GM23248 (cell line): ENCODE data around the gene TBX1. TPM values are rescaled to one million over a fixed set of nuclear protein-coding genes. Genes with fewer than 3 reads are reported as not detected.

ENCODE experiments used
- DNase-seq: peaks from one replicate; pipeline ENCODE4 v3.0.0-alpha.2; 2015
- H2AFZ ChIP-seq: fragments of 200-600 bp; sonication (generic); 2 replicates; pipeline ENCODE4 v1.6.1; 2016; ENCODE audit warnings: antibody characterized with exemption
- H3F3A ChIP-seq: fragments of 200-600 bp; sonication (generic); 2 replicates; pipeline ENCODE4 v1.6.1; 2016; ENCODE audit warnings: mild to moderate bottlenecking, antibody characterized with exemption, mixed run types; ENCODE audit not compliant: insufficient read depth
- H3K27ac ChIP-seq: fragments of 200-600 bp; sonication (generic); 2 replicates; pipeline ENCODE4 v1.5.1; 2016; ENCODE audit warnings: mild to moderate bottlenecking
- H3K27me3 ChIP-seq: fragments of 200-600 bp; sonication (generic); replicated peaks from 2 replicates; pipeline ENCODE4 v1.6.1; 2016; ENCODE audit warnings: mild to moderate bottlenecking; ENCODE audit not compliant: insufficient read depth
- H3K36me3 ChIP-seq: fragments of 200-600 bp; sonication (generic); 2 replicates; pipeline ENCODE4 v1.6.1; 2016; ENCODE audit warnings: low read depth, mild to moderate bottlenecking
- H3K4me1 ChIP-seq: fragments of 200-600 bp; sonication (generic); 2 replicates; pipeline ENCODE4 v1.6.1; 2016; ENCODE audit warnings: mild to moderate bottlenecking; ENCODE audit not compliant: insufficient read depth
- H3K4me2 ChIP-seq: fragments of 200-600 bp; sonication (generic); one replicate; pipeline ENCODE4 v1.6.1; 2016; ENCODE audit warnings: mild to moderate bottlenecking; ENCODE audit not compliant: unreplicated experiment
- H3K4me3 ChIP-seq: fragments of 200-600 bp; sonication (generic); 2 replicates; pipeline ENCODE4 v1.5.1; 2016; ENCODE audit warnings: mild to moderate bottlenecking
- H3K79me2 ChIP-seq: fragments of 200-600 bp; sonication (generic); 2 replicates; pipeline ENCODE4 v1.6.1; 2016; ENCODE audit warnings: mild to moderate bottlenecking; ENCODE audit not compliant: insufficient read depth
- H3K9ac ChIP-seq: fragments of 200-600 bp; sonication (generic); 2 replicates; pipeline ENCODE4 v1.6.1; 2016; ENCODE audit warnings: mild to moderate bottlenecking
- H3K9me2 ChIP-seq: fragments of 200-600 bp; sonication (generic); 2 replicates; pipeline ENCODE4 v1.6.1; 2016; ENCODE audit warnings: mixed run types, mild to moderate bottlenecking, moderate library complexity; ENCODE audit not compliant: insufficient read depth
- H3K9me3 ChIP-seq: fragments of 200-600 bp; sonication (generic); one replicate; pipeline ENCODE4 v1.6.1; 2017; ENCODE audit warnings: low read depth
- H4K20me1 ChIP-seq: fragments of 200-600 bp; sonication (generic); 2 replicates; pipeline ENCODE4 v1.6.0; 2016; ENCODE audit not compliant: insufficient read depth
- EZH2 ChIP-seq: fragments of 200-600 bp; sonication (generic); IDR thresholded peaks from 2 replicates; pipeline ENCODE4 v1.6.1; 2018; ENCODE audit warnings: antibody characterized with exemption, mild to moderate bottlenecking; ENCODE audit not compliant: insufficient read depth, poor library complexity, severe bottlenecking
- EZH2phosphoT487 ChIP-seq: fragments of 200-600 bp; sonication (generic); IDR thresholded peaks from 2 replicates; pipeline ENCODE4 v1.6.1; 2018; ENCODE audit warnings: antibody characterized with exemption, moderate library complexity, mild to moderate bottlenecking, low read depth; ENCODE audit not compliant: insufficient read depth
- WGBS, 2 experiments: methylation state at CpG; one replicate each; pipeline ENCODE4 v1.1.6; 2015 to 2017; ENCODE audit warnings: low lambda C conversion rate in 2 of 2, low coverage in 1 of 2; ENCODE audit errors: missing lambda C conversion rate in 2 of 2; 5-methylcytosine and 5-hydroxymethylcytosine counted together
- in situ Hi-C: fragments of 300-500 bp; cut with MboI; formaldehyde crosslinking; loops from 2 replicates; pipeline ENCODE4 v1.15.0; 2020
- polyA plus RNA-seq: library from polyadenylated mRNA; unstranded; fragments of >200 nt; fragmentation: Nextera tagmentation; extraction: Ambion mirVana; gene quantifications from 2 replicates; pipeline ENCODE4 v1.2.1, GENCODE V29; 2016
- total RNA-seq: library from RNA; depleted of rRNA; stranded (reverse); fragments of >200 nt; shearing (Covaris generic); gene quantifications from 2 replicates; pipeline ENCODE4 v1.2.3, GENCODE V29; 2014

TBX1 gene
- total and polyA plus RNA-seq, 2 experiments from 2014 or later = 2.8 to 4.6 TPM

GRCh38 chr22:19753090-19753842 is 7.3 kb upstream of the TBX1 start:
- TF ChIP-seq EZH2 (no peak), EZH2phosphoT487 (no peak)
- no peak overlapping the region for H3K27ac ChIP-seq
- H3K9me3 ChIP-seq = no peaks in the 10 kb centered on the region
- no peaks in the 10 kb centered on the region for H3K9me2 ChIP-seq
- H3K79me2 ChIP-seq = no peaks in the 10 kb centered on the region
- 0 out of 2 replicates have a peak, but pooled peaks cover 4% of the 10 kb centered on the region for H3K4me1 ChIP-seq
- no peaks in the 10 kb centered on the region for H3F3A ChIP-seq
- H3K4me3 ChIP-seq = no peak overlapping the region
- H2AFZ ChIP-seq = no peak overlapping the region
- H3K36me3 ChIP-seq = no peaks in the 10 kb centered on the region
- no peak overlapping the region for H3K9ac ChIP-seq
- no peaks in the 10 kb centered on the region for H4K20me1 ChIP-seq
- H3K27me3 ChIP-seq = peaks cover 25% of the 10 kb centered on the region; the same call in 1 of the 2 replicates
- H3K4me2 ChIP-seq = no peak overlapping the region
- WGBS, 2 experiments = 85 to 88% methylated on average over 10 of the region's 10 CpGs
- DNase-seq = no peak
- in situ Hi-C loops = no loop called here

- Histone ChIP-seq H3K27me3 (peaks cover 25% of the 10 kb centered on the region; the same call in 1 of the 2 replicates), H3K4me1 (0 out of 2 replicates have a peak, but pooled peaks cover 4% of the 10 kb centered on the region), H3K4me3 (no peak overlapping the region), H4K20me1 (no peaks in the 10 kb centered on the region), H3K9me3 (no peaks in the 10 kb centered on the region), H3K9me2 (no peaks in the 10 kb centered on the region), H3K4me2 (no peak overlapping the region), H3K79me2 (no peaks in the 10 kb centered on the region), H3K9ac (no peak overlapping the region), H3K27ac (no peak overlapping the region), H2AFZ (no peak overlapping the region), H3K36me3 (no peaks in the 10 kb centered on the region), H3F3A (no peaks in the 10 kb centered on the region)
- in situ Hi-C loops = no loop called here
- 70 to 79% methylated on average over 13 to 14 of the region's 14 CpGs for WGBS, 2 experiments
- no peak for DNase-seq
- TF ChIP-seq EZH2phosphoT487 (no peak), EZH2 (no peak)
Measured at GRCh38 chr22:19753996-19754700, 6.4 kb upstream of the TBX1 start.

GRCh38 chr22:19754701-19755144 is 5.9 kb upstream of the TBX1 start:
- H3F3A ChIP-seq = no peaks in the 10 kb centered on the region
- no peak for DNase-seq
- WGBS, 2 experiments = 26 to 31% methylated on average over 9 to 13 of the region's 14 CpGs
- H3K36me3 ChIP-seq = no peaks in the 10 kb centered on the region
- H2AFZ ChIP-seq = no peak overlapping the region
- no peaks in the 10 kb centered on the region for H3K79me2 ChIP-seq
- peaks cover 6% of the 10 kb centered on the region; the same call in 1 of the 2 replicates for H3K4me1 ChIP-seq
- in situ Hi-C loops = no loop called here
- H3K9me2 ChIP-seq = no peaks in the 10 kb centered on the region
- H3K9ac ChIP-seq = no peak overlapping the region
- no peak overlapping the region for H3K27ac ChIP-seq
- H3K27me3 ChIP-seq = peaks cover 25% of the 10 kb centered on the region; the same call in 1 of the 2 replicates
- no peak overlapping the region for H3K4me2 ChIP-seq
- H4K20me1 ChIP-seq = no peaks in the 10 kb centered on the region
- TF ChIP-seq EZH2 (no peak), EZH2phosphoT487 (0 out of 2 replicates have a peak, but pooled peaks have one; percentile 49)
- no peaks in the 10 kb centered on the region for H3K9me3 ChIP-seq
- no peak overlapping the region for H3K4me3 ChIP-seq

GRCh38 chr22:19755145-19755710 is 5.3 kb upstream of the TBX1 start:
- 2 to 3% methylated on average over 26 to 59 of the region's 59 CpGs for WGBS, 2 experiments
- Histone ChIP-seq H3K4me2 (peak overlapping the region; percentile 57), H3K27me3 (peaks cover 25% of the 10 kb centered on the region; the same call in 1 of the 2 replicates), H3K9me2 (no peaks in the 10 kb centered on the region), H3F3A (0 out of 2 replicates have a peak, but pooled peaks cover 5% of the 10 kb centered on the region), H3K27ac (no peak overlapping the region), H3K9ac (no peak overlapping the region), H3K36me3 (no peaks in the 10 kb centered on the region), H4K20me1 (no peaks in the 10 kb centered on the region), H3K4me3 (peak overlapping the region; percentile 52; the same call in 1 of the 2 replicates), H2AFZ (no peak overlapping the region), H3K79me2 (no peaks in the 10 kb centered on the region), H3K4me1 (peaks cover 10% of the 10 kb centered on the region; the same call in 1 of the 2 replicates), H3K9me3 (no peaks in the 10 kb centered on the region)
- DNase-seq = no peak
- no peak for TF ChIP-seq EZH2
- no peak for TF ChIP-seq EZH2phosphoT487
- in situ Hi-C loops = no loop called here
